GM23338 (cell line): Measurements from ENCODE around the gene GPRC5C. TPM values are rescaled to one million over a fixed set of nuclear protein-coding genes. Genes with fewer than 3 reads are reported as not detected.

Source experiments
- ATAC-seq: fragments of 200-7000 bp; cut with Tn5 transposase; 3 replicates; pipeline ENCODE4 v1.9.1; 2020
- DNase-seq: peaks from one replicate; pipeline ENCODE4 v3.0.0-alpha.2; 2015; ENCODE audit warnings: low spot score
- H2AFZ ChIP-seq: fragments of 200-600 bp; sonication (generic); 2 replicates; pipeline ENCODE4 v1.8.0; 2016; ENCODE audit warnings: antibody characterized with exemption, mild to moderate bottlenecking, moderate library complexity
- H3F3A ChIP-seq: fragments of 200-600 bp; sonication (generic); replicated peaks from 2 replicates; pipeline ENCODE4 v1.8.0; 2017; ENCODE audit warnings: antibody characterized with exemption, mixed run types, low read depth
- H3K27ac ChIP-seq: fragments of 200-600 bp; sonication (generic); 2 replicates; pipeline ENCODE4 v1.6.1; 2016; ENCODE audit warnings: low read depth
- H3K27me3 ChIP-seq: fragments of 200-600 bp; sonication (generic); 2 replicates; pipeline ENCODE4 v1.8.0; 2016; ENCODE audit warnings: mild to moderate bottlenecking, mixed run types, moderate library complexity; ENCODE audit not compliant: insufficient read depth
- H3K36me3 ChIP-seq: fragments of 200-600 bp; sonication (generic); 2 replicates; pipeline ENCODE4 v1.8.0; 2016; ENCODE audit warnings: mild to moderate bottlenecking; ENCODE audit not compliant: insufficient read depth
- H3K4me1 ChIP-seq: fragments of 200-600 bp; sonication (generic); 2 replicates; pipeline ENCODE4 v1.8.0; 2016; ENCODE audit warnings: mild to moderate bottlenecking, moderate library complexity; ENCODE audit not compliant: insufficient read depth
- H3K4me2 ChIP-seq: fragments of 200-600 bp; sonication (generic); 2 replicates; pipeline ENCODE4 v1.7.1; 2017; ENCODE audit warnings: mixed run types
- H3K4me3 ChIP-seq: fragments of 200-600 bp; sonication (generic); 2 replicates; pipeline ENCODE4 v1.6.1; 2016; ENCODE audit warnings: mixed run types
- H3K79me2 ChIP-seq: fragments of 200-600 bp; sonication (generic); replicated peaks from 2 replicates; pipeline ENCODE4 v1.8.0; 2017; ENCODE audit warnings: mild to moderate bottlenecking; ENCODE audit not compliant: insufficient read depth
- H3K9me2 ChIP-seq: fragments of 200-600 bp; sonication (generic); 2 replicates; pipeline ENCODE4 v1.8.0; 2017; ENCODE audit not compliant: insufficient read depth
- H4K20me1 ChIP-seq: fragments of 200-600 bp; sonication (generic); replicated peaks from 2 replicates; pipeline ENCODE4 v1.8.0; 2017; ENCODE audit warnings: mild to moderate bottlenecking; ENCODE audit not compliant: insufficient read depth
- H3K27ac Mint-ChIP-seq: 2 replicates; pipeline ENCODE4 v1.8.0; 2020; ENCODE audit warnings: inconsistent platforms, mild to moderate bottlenecking, moderate library complexity, mixed read lengths
- H3K27me3 Mint-ChIP-seq: 3 replicates; pipeline ENCODE4 v1.8.0; 2022; ENCODE audit warnings: low read depth, mild to moderate bottlenecking, moderate library complexity, mixed read lengths, inconsistent platforms; ENCODE audit not compliant: insufficient read depth, poor library complexity
- H3K36me3 Mint-ChIP-seq: 3 replicates; pipeline ENCODE4 v1.8.0; 2021; ENCODE audit warnings: low read depth, mild to moderate bottlenecking, inconsistent platforms, moderate library complexity, mixed read lengths
- H3K4me1 Mint-ChIP-seq: 3 replicates; pipeline ENCODE4 v1.8.0; 2020; ENCODE audit warnings: mild to moderate bottlenecking, inconsistent platforms, mixed read lengths
- H3K4me3 Mint-ChIP-seq: 3 replicates; pipeline ENCODE4 v1.8.0; 2021; ENCODE audit warnings: moderate library complexity, mild to moderate bottlenecking, inconsistent platforms, mixed read lengths
- H3K9me3 Mint-ChIP-seq: 3 replicates; pipeline ENCODE4 v1.8.0; 2020; ENCODE audit warnings: moderate library complexity, mild to moderate bottlenecking, inconsistent platforms, mixed read lengths
- CREB1 ChIP-seq: fragments of 250-450 bp; sonication (Bioruptor Pico); IDR thresholded peaks from 2 replicates; pipeline ENCODE4 v1.5.0; 2020; ENCODE audit warnings: low read depth, mild to moderate bottlenecking, moderate library complexity
- EZH2 ChIP-seq: fragments of 200-600 bp; sonication (generic); IDR thresholded peaks from one replicate; pipeline ENCODE4 v1.8.0; 2017; ENCODE audit warnings: antibody characterized with exemption, mild to moderate bottlenecking, low read depth; ENCODE audit not compliant: unreplicated experiment
- EZH2phosphoT487 ChIP-seq: fragments of 200-600 bp; sonication (generic); IDR thresholded peaks from one replicate; pipeline ENCODE4 v1.8.1; 2018; ENCODE audit warnings: antibody characterized with exemption; ENCODE audit not compliant: unreplicated experiment
- JUNB ChIP-seq: IDR thresholded peaks from one replicate; pipeline ENCODE4 v1.6.1; 2016; ENCODE audit warnings: antibody characterized with exemption; ENCODE audit not compliant: unreplicated experiment
- POLR2AphosphoS5 ChIP-seq: IDR thresholded peaks from 2 replicates; pipeline ENCODE4 v1.6.1; 2016; ENCODE audit warnings: antibody characterized with exemption, low read depth
- REST ChIP-seq: IDR thresholded peaks from one replicate; pipeline ENCODE4 v1.6.1; 2018; ENCODE audit warnings: antibody characterized with exemption; ENCODE audit not compliant: unreplicated experiment
- STAT1 ChIP-seq: IDR thresholded peaks from one replicate; pipeline ENCODE4 v1.6.1; 2016; ENCODE audit warnings: antibody characterized with exemption; ENCODE audit not compliant: unreplicated experiment
- ZNF114 ChIP-seq: fragments of 250-450 bp; sonication (Bioruptor Pico); IDR thresholded peaks from 2 replicates; pipeline ENCODE4 v1.5.0; 2020; ENCODE audit warnings: mild to moderate bottlenecking, moderate library complexity
- ZNF331 ChIP-seq: fragments of 250-450 bp; sonication (Bioruptor Pico); IDR thresholded peaks from 2 replicates; pipeline ENCODE4 v1.5.0; 2020; ENCODE audit warnings: low read depth, mild to moderate bottlenecking, moderate library complexity
- ZNF462 ChIP-seq: fragments of 250-450 bp; sonication (Bioruptor Pico); IDR thresholded peaks from 2 replicates; pipeline ENCODE4 v1.5.0; 2020; ENCODE audit warnings: mild to moderate bottlenecking, moderate library complexity
- polyA plus RNA-seq: library from polyadenylated mRNA; unstranded; fragments of >200 nt; fragmentation: Nextera tagmentation; extraction: Ambion mirVana; gene quantifications from 2 replicates; pipeline ENCODE4 v1.2.1, GENCODE V29; 2016
- total RNA-seq: library from RNA; depleted of rRNA; stranded (reverse); fragments of >200 nt; shearing (Covaris generic); gene quantifications from 2 replicates; pipeline ENCODE4 v1.2.3, GENCODE V29; 2014
- TF ChIP-seq, protein P1 (sequence below), 2 experiments: fragments of 200-600 bp in 1 of 2; sonication (generic) in 1 of 2; conservative IDR thresholded peaks; 2 replicates each; pipeline versions ENCODE4 v1.5.1 to v1.6.1; 2016 to 2017; ENCODE audit warnings: antibody characterized with exemption in 2 of 2, low read depth in 2 of 2, mild to moderate bottlenecking in 2 of 2, moderate library complexity in 1 of 2

GPRC5C gene
- total and polyA plus RNA-seq, 2 experiments from 2014 or later: 9.0 to 22.4 TPM

DNA sequence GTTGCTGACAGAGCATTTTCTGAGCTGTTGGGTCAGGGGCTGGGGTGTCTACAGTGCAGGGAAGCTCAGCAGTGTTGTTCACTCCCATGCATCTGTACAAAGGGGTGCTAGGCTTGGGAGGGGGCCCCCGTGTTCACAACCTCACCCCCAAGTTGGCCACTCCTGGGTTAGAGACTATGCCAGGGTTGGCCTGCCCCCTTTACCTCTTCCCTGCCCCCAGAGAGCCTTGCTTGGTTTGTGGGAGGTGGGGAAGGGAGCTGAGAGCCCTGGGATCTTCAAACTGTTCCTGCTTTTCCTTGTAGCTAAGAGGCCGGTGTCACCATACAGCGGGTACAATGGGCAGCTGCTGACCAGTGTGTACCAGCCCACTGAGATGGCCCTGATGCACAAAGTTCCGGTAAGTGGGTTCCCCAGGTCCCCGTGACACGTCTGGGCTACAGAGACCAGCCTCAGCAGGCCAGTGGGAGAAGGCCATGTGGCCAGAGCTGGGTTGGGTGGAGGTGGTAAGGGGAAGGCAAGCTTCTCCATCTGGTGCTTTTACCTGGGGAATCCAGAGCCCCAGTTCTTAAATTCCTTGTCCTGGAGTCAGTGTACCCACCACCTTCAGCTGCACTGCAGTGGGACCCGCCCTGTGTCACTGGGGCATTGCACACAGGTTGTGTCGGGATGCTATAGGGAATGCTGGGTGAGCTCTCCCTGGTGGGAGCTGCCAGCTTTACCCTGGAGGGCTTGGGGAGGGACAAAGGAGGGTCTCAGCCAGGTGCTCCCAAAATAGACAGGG lies 11.8 kb downstream of the GPRC5C start (continued):
- TF ChIP-seq ZNF462 (CRISPR knock-in tag) (no peak), EZH2phosphoT487 (no peak), ZNF114 (CRISPR knock-in tag) (no peak)
- TF ChIP-seq, protein P1, sequence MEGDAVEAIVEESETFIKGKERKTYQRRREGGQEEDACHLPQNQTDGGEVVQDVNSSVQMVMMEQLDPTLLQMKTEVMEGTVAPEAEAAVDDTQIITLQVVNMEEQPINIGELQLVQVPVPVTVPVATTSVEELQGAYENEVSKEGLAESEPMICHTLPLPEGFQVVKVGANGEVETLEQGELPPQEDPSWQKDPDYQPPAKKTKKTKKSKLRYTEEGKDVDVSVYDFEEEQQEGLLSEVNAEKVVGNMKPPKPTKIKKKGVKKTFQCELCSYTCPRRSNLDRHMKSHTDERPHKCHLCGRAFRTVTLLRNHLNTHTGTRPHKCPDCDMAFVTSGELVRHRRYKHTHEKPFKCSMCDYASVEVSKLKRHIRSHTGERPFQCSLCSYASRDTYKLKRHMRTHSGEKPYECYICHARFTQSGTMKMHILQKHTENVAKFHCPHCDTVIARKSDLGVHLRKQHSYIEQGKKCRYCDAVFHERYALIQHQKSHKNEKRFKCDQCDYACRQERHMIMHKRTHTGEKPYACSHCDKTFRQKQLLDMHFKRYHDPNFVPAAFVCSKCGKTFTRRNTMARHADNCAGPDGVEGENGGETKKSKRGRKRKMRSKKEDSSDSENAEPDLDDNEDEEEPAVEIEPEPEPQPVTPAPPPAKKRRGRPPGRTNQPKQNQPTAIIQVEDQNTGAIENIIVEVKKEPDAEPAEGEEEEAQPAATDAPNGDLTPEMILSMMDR (conservative IDR thresholded peaks at IDR 0.05; ENCODE audit: low read depth in 2 of 2): no peak

DNA sequence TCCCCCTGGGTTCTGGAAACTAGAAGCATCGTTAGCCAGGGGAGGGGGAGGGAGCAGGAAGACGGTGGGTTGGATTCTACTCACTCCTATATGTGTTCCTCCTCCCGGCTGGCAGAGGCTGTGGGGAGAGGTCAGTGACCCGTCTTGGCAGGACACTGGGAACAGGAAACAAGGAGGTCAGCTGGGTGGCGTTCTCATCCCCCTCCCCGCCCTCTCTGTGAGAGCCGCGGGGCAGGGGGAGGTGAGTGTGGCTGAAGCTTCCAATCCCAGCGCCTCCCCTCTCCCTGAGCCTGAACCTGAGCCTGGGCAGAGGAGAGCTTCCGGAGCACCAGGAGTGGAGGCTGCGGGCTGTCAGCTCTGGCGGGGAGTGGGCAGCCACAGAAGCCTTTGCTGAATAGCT lies 12.5 kb downstream of the GPRC5C start:
- peak overlapping the region; percentile 60 for H3K4me2 ChIP-seq
- no peaks in the 10 kb centered on the region for H3K79me2 ChIP-seq
- peaks cover 12% of the 10 kb centered on the region; the same call in 1 of the 2 replicates for H3K4me1 ChIP-seq
- H3F3A ChIP-seq: no peaks in the 10 kb centered on the region
- Mint-ChIP-seq H3K4me1 (peaks cover 21% of the 10 kb centered on the region), H3K36me3 (peaks cover 7% of the 10 kb centered on the region; the same call in 2 of the 3 replicates), H3K27ac (no peak overlapping the region), H3K27me3 (peaks cover 5% of the 10 kb centered on the region), H3K9me3 (no peaks in the 10 kb centered on the region), H3K4me3 (0 out of 3 replicates have a peak overlapping the region, but pooled peaks have one; percentile 16)
- H3K27ac ChIP-seq: no peak overlapping the region
- 0 out of 2 replicates have a peak overlapping the region, but pooled peaks have one; percentile 7 for H3K4me3 ChIP-seq
- H4K20me1 ChIP-seq: no peaks in the 10 kb centered on the region
- TF ChIP-seq REST: no peak
- TF ChIP-seq EZH2phosphoT487: no peak
- no peak for TF ChIP-seq CREB1
- no peak for TF ChIP-seq JUNB
- TF ChIP-seq EZH2: no peak
- TF ChIP-seq STAT1: no peak
- no peak for TF ChIP-seq ZNF331 (CRISPR knock-in tag)
- no peak for TF ChIP-seq POLR2AphosphoS5
- no peak overlapping the region for H2AFZ ChIP-seq
- peak; percentile 28 for ATAC-seq
- no peaks in the 10 kb centered on the region for H3K9me2 ChIP-seq
- no peaks in the 10 kb centered on the region for H3K36me3 ChIP-seq
- no peaks in the 10 kb centered on the region for H3K27me3 ChIP-seq
- no peak for DNase-seq
